GM19025 (cell line): ENCODE measurements around the gene NTRK3.

ENCODE experiments used
- ATAC-seq: cut with Tn5 transposase; IDR thresholded peaks from one replicate; pipeline ENCODE4 v1.9.1; 2021; ENCODE audit warnings: mild to moderate bottlenecking, low read depth, moderate library complexity; ENCODE audit not compliant: unreplicated experiment

Gene NTRK3

DNA sequence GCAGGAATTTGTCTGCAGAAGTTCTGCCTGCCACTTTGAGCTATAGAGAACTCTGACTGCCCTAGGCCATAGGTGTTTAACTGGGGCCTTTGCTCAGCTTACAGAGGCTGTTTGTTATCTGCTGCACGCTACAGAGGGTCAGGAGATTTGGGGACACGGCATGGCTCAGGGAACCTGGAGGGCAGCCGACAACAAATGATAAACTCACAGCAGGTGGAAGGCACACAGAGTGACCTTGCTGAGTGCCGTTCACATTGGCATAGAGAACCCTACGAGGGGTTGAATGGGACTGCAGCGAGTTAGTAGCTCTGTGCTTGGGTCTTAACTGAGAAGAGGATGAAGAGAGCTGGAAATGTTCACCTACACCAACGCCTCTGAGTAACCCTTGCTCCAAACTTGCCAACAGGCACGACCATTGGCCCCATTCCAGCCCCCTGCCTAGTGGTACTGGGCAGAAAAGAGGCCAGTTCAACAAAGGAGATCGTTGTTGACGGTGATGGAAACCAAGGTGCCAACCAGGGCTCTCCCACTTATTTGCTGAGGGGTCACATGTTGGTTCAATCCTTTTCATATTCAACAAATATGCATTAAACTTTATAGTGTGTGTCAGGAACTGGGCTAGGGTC lies 301.1 kb downstream of the NTRK3 start:
- no peak for ATAC-seq

DNA sequence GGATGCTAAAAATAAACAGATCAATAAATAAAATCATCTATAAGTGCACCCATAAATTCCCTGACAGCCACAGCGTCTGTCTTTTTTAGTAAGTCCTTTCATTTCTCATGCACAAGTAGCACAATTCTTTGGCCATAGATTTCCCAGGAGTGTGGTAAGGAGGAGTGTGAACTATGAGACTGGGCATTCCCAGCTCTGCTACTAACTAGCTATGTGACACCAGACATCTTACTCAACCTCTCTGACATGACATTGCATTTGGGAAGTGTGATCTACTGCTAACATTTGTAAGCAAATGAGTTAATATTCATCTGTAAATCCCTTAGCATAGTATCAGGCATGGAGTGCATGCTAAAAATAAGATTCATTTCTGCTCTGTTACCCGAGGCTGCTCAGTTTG lies 301.7 kb downstream of the NTRK3 start:
- ATAC-seq: no peak

DNA sequence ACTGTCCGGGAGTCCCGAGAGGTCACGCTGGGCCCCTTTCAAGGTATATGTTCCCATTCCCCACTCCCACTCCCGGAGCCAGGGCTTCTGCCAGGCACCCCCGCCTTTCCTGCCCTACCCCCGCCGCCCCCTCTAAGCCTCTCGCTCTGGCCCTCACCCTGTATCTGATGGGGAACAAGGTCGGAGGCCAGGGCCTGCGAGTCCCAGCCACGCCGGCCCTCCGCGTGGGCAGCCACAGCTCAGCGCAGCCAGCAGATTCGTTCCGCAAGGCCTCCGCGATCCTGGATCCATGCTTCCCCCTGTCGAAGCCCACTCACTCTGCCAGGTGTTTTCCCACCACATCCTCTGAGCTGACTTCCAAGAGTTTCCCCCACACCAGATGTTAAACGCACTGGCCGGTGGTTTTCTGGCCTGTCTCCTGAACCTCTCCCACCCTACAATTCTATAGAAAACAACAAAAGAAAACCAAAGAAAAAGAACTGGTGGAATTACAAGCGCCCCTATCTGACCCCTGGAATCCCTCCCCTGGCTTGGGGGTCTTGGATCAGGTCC lies 303.7 kb downstream of the NTRK3 start:
- no peak for ATAC-seq

GRCh38 chr15:87949575-87950223 lies 306.8 kb downstream of the NTRK3 start:
- no peak for ATAC-seq

GRCh38 chr15:87949151-87949574 lies 307.4 kb downstream of the NTRK3 start:
- no peak for ATAC-seq

- no peak for ATAC-seq
Measured at GRCh38 chr15:87947560-87947959, 309.0 kb downstream of the NTRK3 start.

DNA sequence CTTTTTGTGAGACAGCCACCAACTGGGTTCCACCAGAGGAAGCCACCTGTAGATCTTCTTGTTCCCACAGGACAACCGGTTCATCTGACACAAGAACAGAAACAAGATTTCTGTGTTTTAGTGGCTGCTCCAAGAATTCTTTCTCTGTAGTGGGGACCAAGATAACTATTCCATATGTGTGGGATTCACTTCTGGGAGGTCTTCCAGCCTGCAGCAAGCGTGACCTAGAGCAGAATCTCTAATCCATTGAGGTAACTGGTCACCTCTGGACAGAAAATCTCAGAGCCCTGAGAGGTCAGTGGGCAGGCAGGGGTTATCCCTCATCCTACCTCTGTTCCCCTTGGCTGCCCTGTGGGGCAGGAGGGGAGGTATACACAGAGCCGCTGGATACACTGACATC lies 311.3 kb downstream of the NTRK3 start:
- ATAC-seq: no peak

DNA sequence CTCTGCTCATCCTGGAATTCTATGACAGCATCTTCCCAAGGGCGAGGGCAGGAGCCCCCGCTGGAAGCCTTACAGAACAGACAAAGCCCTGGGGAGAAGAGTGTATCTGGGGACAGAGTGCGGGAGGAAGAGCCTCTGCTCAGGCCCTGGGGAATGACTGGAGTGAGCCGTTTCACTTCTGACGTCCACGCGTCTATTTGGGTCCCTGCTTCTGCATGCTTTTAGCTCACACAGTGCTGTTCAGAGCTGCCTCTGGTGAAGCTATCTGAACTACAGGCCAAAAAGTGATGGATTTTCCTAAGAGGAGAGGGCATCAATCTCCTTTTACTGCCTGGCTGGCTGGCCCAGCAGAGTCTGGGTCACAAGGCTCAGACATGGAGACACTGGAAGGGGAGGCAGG lies 311.8 kb downstream of the NTRK3 start:
- no peak for ATAC-seq

- ATAC-seq: no peak
Measured at GRCh38 chr15:87944050-87944449, 312.5 kb downstream of the NTRK3 start.

DNA sequence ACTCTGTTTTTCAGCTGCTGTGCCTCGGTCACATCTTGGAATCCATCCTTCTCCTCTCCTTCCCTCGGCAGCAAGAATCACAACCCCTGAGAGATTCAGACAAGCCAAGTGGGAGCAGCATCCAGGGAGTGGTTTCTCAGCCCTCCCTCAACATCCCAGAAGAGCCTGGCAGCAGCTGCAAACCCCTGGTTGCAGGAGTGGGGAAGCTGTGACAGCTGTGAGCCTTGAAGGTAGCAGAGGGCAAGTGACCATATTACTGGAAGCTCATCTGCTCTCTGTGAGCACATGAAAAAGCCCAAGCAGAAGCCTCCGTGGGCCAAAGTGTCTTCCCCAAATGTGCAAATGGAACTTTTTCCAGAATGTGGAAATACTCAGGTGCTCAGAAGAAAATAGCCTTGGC lies 312.9 kb downstream of the NTRK3 start:
- no peak for ATAC-seq

DNA sequence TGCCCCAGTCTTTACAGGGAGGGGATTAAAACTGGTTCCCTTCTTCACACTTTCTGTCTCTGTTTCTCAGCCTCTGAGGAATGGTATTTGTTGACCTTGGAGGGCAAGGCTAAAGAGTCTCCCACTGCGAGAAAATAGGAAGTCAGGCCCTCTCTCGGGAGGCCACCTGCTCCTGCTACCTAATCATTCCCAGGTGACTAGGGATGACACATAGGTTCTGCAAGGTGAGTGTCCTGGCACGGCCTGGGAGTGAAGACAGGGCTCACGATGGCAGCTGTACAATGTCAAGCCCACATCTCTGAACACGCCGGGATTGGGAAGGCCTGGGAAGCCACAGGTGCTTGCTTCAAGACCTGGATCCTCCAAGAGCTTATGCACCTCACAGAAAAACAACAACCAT lies 314.2 kb downstream of the NTRK3 start:
- ATAC-seq: no peak

DNA sequence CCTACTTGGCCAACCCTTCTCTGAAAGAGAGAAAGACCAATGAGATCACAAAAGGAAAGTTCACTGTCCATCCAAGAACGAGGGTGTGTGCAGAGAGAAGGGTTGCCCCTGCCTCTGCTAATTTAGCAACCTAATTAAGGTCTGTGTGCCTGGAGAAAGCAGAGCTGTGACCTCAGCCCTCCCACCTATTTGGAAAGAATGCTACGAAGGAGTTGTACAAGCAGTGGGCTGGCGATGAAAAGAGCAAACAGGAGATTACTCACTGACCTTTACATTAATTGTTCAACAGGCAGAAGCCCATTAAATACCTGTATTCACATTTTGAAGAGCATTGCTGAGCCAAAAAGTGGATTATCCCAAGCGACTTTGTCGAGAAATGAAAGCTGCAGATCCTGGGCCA lies 314.9 kb downstream of the NTRK3 start:
- ATAC-seq: no peak

- no peak for ATAC-seq
Measured at GRCh38 chr15:87940768-87941167, 315.8 kb downstream of the NTRK3 start.

GRCh38 chr15:87939848-87940457 lies 316.6 kb downstream of the NTRK3 start:
- no peak for ATAC-seq

- ATAC-seq: no peak
Measured at GRCh38 chr15:87938031-87938430, 318.5 kb downstream of the NTRK3 start.

DNA sequence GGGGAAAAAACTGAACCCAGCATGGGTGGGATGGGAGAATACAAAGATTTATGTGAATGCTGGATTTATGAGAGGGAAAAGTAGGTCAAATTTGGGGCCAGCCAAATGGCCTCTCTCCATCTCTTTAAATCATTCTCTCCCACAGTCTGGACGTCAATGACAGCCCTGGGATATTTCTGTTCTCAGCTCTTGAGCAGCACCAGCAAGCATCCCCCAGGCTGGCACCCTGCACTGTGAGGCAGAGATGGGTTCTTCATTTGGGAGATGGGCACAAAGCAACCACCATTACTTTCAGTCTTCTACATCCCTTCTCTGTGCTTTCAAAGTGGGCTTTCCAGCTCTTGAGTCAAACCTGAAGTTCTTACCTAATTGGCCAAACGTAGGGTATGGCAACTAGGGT lies 321.0 kb downstream of the NTRK3 start:
- ATAC-seq: no peak

DNA sequence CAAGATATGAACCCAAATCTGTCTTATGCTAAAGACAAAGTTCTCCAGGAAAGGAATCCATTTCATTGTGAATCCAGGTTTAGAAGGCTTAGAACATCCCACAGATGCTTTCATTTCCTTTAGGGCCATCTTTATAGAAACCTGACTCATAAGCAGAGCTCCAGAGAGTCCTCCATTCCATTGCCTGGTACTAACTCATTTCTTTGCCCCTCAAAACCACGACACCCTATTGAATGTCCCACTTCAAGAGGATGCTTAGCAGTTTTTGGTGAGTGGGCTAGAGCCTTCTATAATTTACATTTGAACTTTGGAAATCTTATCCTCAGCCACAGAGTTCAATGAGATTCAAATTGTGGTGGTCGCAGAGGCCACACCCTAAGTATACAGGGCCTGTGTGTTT lies 325.0 kb downstream of the NTRK3 start:
- ATAC-seq: no peak

DNA sequence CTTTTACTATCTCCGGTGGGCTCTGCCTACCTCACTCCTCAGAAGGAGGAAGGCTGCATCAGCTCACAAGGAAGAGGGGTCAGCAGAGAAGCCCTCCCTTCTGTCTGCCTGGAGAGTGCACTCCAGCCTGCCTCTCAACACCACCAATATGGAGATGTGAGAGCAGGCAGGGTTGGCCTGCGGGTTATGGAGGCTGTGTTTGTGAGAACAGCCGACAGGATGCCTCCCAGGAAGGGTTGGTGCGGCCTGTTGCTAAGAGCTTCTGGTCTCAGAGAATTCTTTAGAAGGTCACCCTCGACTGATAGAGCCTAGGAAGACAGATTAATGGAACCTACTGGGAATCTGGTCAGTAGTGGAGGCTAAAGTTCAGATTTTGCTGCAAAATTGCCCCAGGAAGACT lies 326.1 kb downstream of the NTRK3 start:
- no peak for ATAC-seq

- ATAC-seq: no peak
Measured at GRCh38 chr15:87929841-87930240, 326.7 kb downstream of the NTRK3 start.

DNA sequence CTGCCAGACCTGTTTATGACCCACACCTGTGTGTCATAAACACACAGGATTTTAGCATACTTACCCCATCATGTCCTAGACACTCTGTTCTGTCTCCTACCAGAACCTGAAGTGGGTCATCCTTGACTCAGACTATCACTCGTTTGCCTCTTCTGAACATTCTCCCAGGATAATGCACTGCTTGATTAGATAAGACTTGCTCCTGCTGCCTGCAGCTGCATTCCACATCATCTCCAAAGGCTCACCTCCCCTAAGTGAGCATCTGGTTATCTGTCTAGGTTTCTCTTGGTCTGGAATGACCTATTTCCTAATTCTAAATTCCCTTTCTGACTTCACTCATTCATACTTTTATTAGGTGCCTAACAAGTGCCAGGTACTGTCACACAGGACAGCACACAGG lies 332.1 kb downstream of the NTRK3 start:
- ATAC-seq: no peak

GRCh38 chr15:87919064-87919463 lies 337.5 kb downstream of the NTRK3 start:
- no peak for ATAC-seq

DNA sequence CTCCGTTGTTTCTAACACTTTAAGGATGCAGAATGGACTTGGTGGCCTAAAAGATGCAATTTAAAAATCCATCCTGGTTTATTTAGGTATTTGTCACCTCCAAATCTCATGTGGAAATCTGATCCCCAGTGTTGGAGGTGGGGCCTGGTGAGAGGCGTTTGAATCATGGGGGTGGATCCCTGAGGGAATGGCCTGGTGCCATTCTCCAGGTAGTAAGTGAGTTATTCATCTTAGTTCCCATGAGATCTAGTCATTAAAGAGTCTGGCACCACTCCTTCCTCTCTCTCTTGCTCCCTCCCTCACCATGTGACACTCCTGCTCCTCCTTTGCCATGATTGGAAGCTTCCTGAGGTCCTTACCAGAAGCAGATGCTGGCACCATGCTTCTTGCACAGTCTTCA lies 339.1 kb downstream of the NTRK3 start:
- ATAC-seq: no peak
